Measurements from ENCODE around the gene WDR70.

Gene WDR70

DNA sequence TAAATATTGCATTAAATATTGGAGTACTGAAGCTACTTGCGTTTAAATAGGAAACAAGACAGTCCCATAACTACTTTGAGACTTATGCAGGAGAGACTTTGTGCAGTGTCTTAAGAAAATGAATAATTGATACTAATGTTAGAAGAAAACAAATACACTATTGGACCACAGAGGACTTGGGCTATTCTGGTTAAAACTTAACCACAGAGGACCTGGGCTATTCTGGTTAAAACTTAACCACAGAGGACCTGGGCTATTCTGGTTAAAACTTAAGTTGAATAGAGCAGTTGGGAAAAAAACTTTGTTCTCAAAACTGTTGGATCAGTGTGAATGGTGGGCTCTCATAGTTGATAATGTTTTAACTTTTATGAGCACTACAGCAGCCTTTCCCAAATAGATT is 141.7 kb downstream of the WDR70 start:
- TF ChIP-seq EZH2phosphoT487 (IDR thresholded peaks at IDR 0.05; ENCODE audit: borderline replicate concordance) (no peak), CTCF (conservative IDR thresholded peaks at IDR 0.05; ENCODE audit: low read length) (no peak)
- Histone ChIP-seq H3K9ac (ENCODE audit: low read depth, low read length, poor library complexity, severe bottlenecking) (no peak overlapping the region), H4K20me1 (ENCODE audit: insufficient read depth, low read length, poor library complexity, severe bottlenecking) (no peaks in the 10 kb centered on the region)

DNA sequence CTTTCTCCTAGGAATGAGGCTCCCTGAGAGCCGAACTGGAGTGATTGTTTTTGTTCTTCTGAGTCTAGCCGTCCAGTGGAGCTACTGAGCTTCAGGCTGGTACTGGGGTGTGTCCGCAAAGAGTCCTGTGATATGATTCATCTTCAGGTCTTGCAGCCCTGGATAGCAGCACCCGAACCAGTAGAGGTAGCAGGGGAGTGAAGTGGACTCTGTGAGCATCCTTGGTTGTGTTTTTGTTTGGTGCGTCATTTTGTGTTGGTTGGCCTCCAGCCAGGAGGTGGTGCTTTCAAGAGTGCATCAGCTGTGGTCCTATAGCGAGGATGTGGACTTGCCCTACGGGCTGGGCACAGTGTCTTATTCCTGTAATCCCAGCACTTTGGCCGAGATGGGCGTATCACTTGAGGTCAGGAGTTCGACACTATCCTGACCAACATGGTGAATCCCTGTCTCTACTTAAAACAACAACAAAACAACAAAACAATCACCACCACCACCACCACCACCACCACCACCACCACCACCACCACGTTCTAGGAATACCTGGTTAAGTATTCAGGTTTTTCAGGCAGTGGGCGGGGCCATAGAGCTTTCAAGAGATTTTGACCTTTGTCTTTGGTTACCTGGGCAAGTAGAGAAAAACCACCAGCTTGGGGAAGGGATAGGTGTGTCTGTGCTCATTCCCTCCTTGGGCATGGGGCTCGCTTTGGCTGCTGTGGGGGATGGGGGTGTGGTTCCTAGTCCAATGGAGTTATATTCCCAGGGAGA is 154.0 kb downstream of the WDR70 start:
- Histone ChIP-seq H3K4me2 (ENCODE audit: low read depth, low read length, poor library complexity, severe bottlenecking) (no peak overlapping the region), H3K9me3 (ENCODE audit: insufficient read depth, low read depth, low read length) (no peaks in the 10 kb centered on the region), H3K79me2 (ENCODE audit: insufficient read depth, low read length) (no peaks in the 10 kb centered on the region)

More for the DNA sequence above, 141.7 kb downstream of the WDR70 start:
- Histone ChIP-seq H3K4me3 (ENCODE audit: low read length, poor library complexity, severe bottlenecking) (no peak overlapping the region), H3K4me2 (ENCODE audit: low read depth, low read length, poor library complexity, severe bottlenecking) (no peak overlapping the region), H3K9me2 (replicated peaks; ENCODE audit: low read depth, low read length) (no peaks in the 10 kb centered on the region), H3K9me3 (ENCODE audit: insufficient read depth, low read depth, low read length) (no peaks in the 10 kb centered on the region), H3K27me3 (ENCODE audit: insufficient read depth, low read length, poor library complexity, severe bottlenecking) (no peaks in the 10 kb centered on the region), H3K36me3 (ENCODE audit: insufficient read depth, low read length) (peaks cover 10% of the 10 kb centered on the region; the same call in 1 of the 2 replicates), H3K79me2 (ENCODE audit: insufficient read depth, low read length) (no peaks in the 10 kb centered on the region), H3F3A (ENCODE audit: low read depth) (no peaks in the 10 kb centered on the region), H2AFZ (ENCODE audit: low read length) (no peak overlapping the region), H3K4me1 (ENCODE audit: insufficient read depth, low read length, poor library complexity, severe bottlenecking) (no peaks in the 10 kb centered on the region)

GRCh38 chr5:37533851-37534250 is 154.7 kb downstream of the WDR70 start:
- H3K9me2 ChIP-seq (replicated peaks; ENCODE audit: low read depth, low read length) = no peaks in the 10 kb centered on the region
- no peaks in the 10 kb centered on the region for H3K79me2 ChIP-seq (ENCODE audit: insufficient read depth, low read length)
- no peaks in the 10 kb centered on the region for H3K27me3 ChIP-seq (ENCODE audit: insufficient read depth, low read length, poor library complexity, severe bottlenecking)
- no peak overlapping the region for H3K4me2 ChIP-seq (ENCODE audit: low read depth, low read length, poor library complexity, severe bottlenecking)
- no peak overlapping the region for H2AFZ ChIP-seq (ENCODE audit: low read length)
- H3F3A ChIP-seq (ENCODE audit: low read depth) = no peaks in the 10 kb centered on the region
- no peak for TF ChIP-seq EZH2phosphoT487 (IDR thresholded peaks at IDR 0.05; ENCODE audit: borderline replicate concordance)
- no peak for TF ChIP-seq CTCF (conservative IDR thresholded peaks at IDR 0.05; ENCODE audit: low read length)
- no peaks in the 10 kb centered on the region for H4K20me1 ChIP-seq (ENCODE audit: insufficient read depth, low read length, poor library complexity, severe bottlenecking)
- no peak overlapping the region for H3K4me3 ChIP-seq (ENCODE audit: low read length, poor library complexity, severe bottlenecking)
- no peaks in the 10 kb centered on the region for H3K4me1 ChIP-seq (ENCODE audit: insufficient read depth, low read length, poor library complexity, severe bottlenecking)
- no peak overlapping the region for H3K9ac ChIP-seq (ENCODE audit: low read depth, low read length, poor library complexity, severe bottlenecking)
- no peaks in the 10 kb centered on the region for H3K9me3 ChIP-seq (ENCODE audit: insufficient read depth, low read depth, low read length)
- H3K36me3 ChIP-seq (ENCODE audit: insufficient read depth, low read length) = no peaks in the 10 kb centered on the region

More for the DNA sequence above, 154.0 kb downstream of the WDR70 start:
- Histone ChIP-seq H3K27me3 (ENCODE audit: insufficient read depth, low read length, poor library complexity, severe bottlenecking) (no peaks in the 10 kb centered on the region), H4K20me1 (ENCODE audit: insufficient read depth, low read length, poor library complexity, severe bottlenecking) (no peaks in the 10 kb centered on the region), H3K4me3 (ENCODE audit: low read length, poor library complexity, severe bottlenecking) (no peak overlapping the region), H3K9ac (ENCODE audit: low read depth, low read length, poor library complexity, severe bottlenecking) (no peak overlapping the region), H2AFZ (ENCODE audit: low read length) (no peak overlapping the region), H3K4me1 (ENCODE audit: insufficient read depth, low read length, poor library complexity, severe bottlenecking) (no peaks in the 10 kb centered on the region), H3K36me3 (ENCODE audit: insufficient read depth, low read length) (no peaks in the 10 kb centered on the region), H3K9me2 (replicated peaks; ENCODE audit: low read depth, low read length) (no peaks in the 10 kb centered on the region), H3F3A (ENCODE audit: low read depth) (no peaks in the 10 kb centered on the region)
- TF ChIP-seq CTCF (conservative IDR thresholded peaks at IDR 0.05; ENCODE audit: low read length) (no peak), EZH2phosphoT487 (IDR thresholded peaks at IDR 0.05; ENCODE audit: borderline replicate concordance) (no peak)

Data from Loucy (cell line).